Measurements from ENCODE around the gene SLC16A12.

DNA sequence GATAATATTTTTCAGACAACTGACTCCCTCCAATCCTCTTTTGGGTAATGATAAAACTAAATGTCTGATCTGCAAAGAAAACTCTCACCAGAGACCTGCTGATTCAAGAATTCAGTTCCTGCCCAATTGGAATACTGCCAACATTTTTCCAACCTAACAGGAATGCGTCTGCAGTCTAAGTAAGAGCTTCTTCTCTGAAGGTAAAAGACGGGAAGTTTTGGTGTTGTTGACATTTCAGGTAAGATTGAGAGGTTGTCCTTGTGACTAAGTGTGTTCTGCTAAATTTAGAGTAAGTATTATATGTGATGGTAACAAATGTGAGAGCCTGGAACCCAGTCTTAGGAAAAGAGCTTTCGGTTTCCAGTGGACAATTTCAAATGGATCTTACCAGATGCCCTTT lies 103.4 kb downstream of the SLC16A12 start:
- TF ChIP-seq POLR2AphosphoS5 (IDR thresholded peaks at IDR 0.05) (no peak), POLR2A (IDR thresholded peaks at IDR 0.05) (no peak), EP300 (IDR thresholded peaks at IDR 0.05) (no peak)
- TF ChIP-seq, protein P1, sequence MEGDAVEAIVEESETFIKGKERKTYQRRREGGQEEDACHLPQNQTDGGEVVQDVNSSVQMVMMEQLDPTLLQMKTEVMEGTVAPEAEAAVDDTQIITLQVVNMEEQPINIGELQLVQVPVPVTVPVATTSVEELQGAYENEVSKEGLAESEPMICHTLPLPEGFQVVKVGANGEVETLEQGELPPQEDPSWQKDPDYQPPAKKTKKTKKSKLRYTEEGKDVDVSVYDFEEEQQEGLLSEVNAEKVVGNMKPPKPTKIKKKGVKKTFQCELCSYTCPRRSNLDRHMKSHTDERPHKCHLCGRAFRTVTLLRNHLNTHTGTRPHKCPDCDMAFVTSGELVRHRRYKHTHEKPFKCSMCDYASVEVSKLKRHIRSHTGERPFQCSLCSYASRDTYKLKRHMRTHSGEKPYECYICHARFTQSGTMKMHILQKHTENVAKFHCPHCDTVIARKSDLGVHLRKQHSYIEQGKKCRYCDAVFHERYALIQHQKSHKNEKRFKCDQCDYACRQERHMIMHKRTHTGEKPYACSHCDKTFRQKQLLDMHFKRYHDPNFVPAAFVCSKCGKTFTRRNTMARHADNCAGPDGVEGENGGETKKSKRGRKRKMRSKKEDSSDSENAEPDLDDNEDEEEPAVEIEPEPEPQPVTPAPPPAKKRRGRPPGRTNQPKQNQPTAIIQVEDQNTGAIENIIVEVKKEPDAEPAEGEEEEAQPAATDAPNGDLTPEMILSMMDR (IDR thresholded peaks at IDR 0.05), result no peak
